Measurements from ENCODE around the gene KCNH5.
A peak's percentile ranks its signal among the peaks of the same experiment; 100 is the strongest.

The KCNH5 gene

GRCh38 chr14:62692490-62693106 is 352.7 kb downstream of the KCNH5 start:
- Histone ChIP-seq H3K27ac (peak overlapping the region in 18 of 21 experiments; percentile 19 to 87 (median 69)), H3K4me3 (no peak overlapping the region)

- peak overlapping the region in 20 of 21 experiments; percentile 14 to 87 (median 68) for H3K27ac ChIP-seq
- H3K4me3 ChIP-seq, result no peak overlapping the region
Observed at GRCh38 chr14:62691647-62692489, 353.4 kb downstream of the KCNH5 start.

DNA sequence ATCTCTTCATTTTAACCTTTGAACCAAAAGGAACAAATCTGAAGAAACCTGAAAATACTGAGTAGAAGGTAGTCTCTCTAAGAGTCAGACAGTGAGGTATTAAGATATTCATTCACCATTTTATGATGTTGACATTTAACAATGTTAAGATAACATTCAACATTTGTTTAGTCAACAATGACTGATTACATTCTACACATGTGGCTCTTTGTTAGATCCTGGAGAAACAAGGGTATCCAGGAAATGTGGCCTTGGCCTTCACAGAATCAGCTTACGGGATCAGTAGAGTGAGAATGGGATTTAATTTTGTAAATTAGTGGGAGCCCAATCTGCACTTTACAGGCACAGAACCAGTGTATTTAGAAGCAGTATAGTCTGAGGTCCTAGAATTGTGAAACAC is 355.5 kb downstream of the KCNH5 start:
- Histone ChIP-seq H3K4me3 (no peak overlapping the region), H3K27ac (peak overlapping the region in 1 of 21 experiments; percentile 32)

DNA sequence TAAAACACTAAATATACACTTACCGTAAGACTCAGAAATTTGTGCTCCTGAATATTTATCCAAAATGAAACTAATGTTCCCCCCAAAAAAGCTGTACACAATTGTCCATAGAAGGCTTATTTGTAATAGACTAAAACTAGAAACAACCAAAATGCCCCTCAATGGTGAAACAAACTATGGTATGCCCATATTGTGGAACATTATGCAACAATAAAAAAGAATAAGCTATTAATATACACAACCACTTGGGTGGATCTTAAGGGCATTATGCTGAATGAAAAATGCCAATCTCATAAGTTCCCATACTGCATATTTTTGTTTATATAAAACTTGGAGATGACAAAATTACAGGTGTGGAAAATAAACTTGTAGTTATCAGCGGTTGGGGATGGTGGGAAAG is 357.4 kb downstream of the KCNH5 start:
- Histone ChIP-seq H3K27ac (no peak overlapping the region), H3K4me3 (no peak overlapping the region)

GRCh38 chr14:62684376-62684775 is 360.9 kb downstream of the KCNH5 start:
- Histone ChIP-seq H3K4me3 (no peak overlapping the region), H3K27ac (no peak overlapping the region)

- Histone ChIP-seq H3K4me3 (no peak overlapping the region), H3K27ac (no peak overlapping the region)
Observed at GRCh38 chr14:62682208-62682607, 363.1 kb downstream of the KCNH5 start.

DNA sequence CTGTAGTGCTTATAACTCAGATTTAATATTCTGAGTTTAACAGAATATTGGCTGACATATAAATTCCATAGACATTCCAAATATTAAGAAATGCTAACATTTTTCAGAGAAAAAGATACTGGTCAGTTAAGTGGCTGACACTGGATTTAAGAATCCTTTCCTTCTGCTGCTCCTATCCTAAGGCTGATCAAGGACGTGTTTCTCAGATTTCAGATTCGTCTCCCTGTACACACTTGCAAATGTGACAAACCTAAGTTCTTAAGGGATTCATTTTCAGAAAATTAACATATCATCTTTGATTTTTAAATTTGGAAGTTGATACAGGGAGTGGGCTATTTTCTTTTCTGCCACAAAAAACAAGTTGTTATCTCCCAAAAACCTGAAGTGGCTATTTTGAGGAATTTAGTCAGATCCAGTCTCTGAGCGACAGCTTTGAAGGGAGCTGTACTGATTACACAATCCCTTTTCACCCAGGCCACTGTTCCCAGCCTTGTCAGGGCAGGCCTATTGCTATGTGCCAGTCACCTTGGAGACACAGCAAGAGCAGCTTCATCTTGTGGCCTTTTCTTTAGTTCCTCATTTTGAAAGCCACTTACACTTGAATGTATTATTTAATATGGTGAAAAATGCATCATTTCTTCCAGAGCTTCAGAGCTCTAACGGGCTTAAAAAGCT is 370.6 kb downstream of the KCNH5 start:
- no peak overlapping the region for H3K4me3 ChIP-seq
- peak overlapping the region in 1 of 21 experiments; percentile 39 for H3K27ac ChIP-seq

GRCh38 chr14:62673014-62673755 is 372.1 kb downstream of the KCNH5 start:
- Histone ChIP-seq H3K27ac (no peak overlapping the region), H3K4me3 (no peak overlapping the region)

DNA sequence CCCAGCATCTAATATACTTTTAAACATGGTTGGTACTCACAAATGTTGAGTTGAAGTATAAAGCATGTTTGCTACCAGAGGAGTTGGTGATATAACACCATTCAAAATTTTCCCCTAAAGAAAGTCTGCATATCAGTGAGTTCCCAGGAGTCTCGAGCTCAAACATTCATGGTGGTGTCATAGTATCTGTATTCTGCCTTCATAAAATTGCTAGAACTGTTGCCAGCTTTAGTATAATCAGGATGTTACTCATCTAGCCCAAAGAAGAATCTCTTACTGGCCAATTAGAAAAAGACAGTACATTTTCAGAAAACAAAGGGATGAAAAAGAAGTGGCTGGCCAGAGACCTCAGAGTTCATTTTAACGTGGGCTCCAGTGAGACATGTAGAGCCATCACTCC is 374.7 kb downstream of the KCNH5 start:
- Histone ChIP-seq H3K4me3 (no peak overlapping the region), H3K27ac (no peak overlapping the region)

DNA sequence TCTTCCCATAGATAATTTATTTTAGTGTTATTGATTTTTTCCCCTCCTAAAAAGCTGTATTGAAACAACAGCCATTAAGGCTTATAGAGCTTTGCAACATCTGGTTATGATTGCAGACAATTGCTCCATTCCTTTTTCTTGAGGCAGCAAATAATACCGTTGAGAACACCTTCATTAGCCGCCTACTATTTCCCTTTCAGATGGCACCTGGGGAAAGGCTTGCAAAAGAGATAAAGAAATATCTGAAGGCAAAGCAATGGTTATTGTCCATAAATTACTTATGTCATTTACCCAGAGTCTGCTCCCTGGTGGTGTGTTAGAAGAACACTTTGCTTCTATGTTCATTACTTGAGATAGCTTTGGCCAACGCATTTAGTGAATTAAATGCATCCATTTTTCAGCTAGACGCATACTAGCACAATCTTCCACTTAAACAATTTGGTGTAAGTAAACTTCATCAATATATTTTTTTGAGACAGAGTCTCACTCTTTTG is 377.8 kb downstream of the KCNH5 start:
- H3K4me3 ChIP-seq, result no peak overlapping the region
- no peak overlapping the region for H3K27ac ChIP-seq

DNA sequence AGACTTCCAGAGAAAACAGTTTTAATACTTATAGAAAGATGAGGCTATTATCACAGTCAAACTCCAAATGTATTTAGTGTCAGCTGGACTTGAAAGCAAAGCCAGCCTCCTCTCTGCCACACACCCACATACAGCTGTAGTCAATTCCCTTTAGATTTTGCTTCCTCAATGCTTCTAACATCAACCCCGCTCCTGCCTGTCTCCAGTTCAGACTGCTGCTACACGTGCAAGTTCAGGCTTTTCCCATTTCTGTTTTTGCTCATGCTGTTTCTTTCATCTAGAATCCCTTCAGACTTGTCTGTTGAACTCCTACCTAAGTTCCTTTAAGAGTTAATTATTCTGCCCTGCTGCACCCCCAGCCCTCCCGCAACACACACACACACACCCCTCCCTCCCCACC is 380.0 kb downstream of the KCNH5 start:
- no peak overlapping the region for H3K4me3 ChIP-seq
- H3K27ac ChIP-seq, result no peak overlapping the region

DNA sequence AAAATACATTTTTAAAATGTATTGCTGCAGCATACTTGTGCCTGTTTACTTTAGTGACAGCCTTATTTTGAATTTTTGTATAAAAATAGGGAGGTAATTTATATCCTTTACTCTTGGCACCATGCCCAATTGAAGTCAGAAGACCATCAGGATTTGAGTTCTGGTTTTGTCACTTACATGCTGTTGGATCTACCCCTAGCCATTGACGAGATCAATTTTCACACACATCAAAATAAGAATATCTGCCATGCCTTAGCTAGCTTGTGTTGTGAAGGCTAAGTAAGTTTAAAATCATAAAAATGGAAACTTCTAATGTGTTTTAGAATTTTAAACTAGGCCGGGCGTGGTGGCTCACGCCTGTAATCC is 381.8 kb downstream of the KCNH5 start:
- H3K27ac ChIP-seq, result no peak overlapping the region

DNA sequence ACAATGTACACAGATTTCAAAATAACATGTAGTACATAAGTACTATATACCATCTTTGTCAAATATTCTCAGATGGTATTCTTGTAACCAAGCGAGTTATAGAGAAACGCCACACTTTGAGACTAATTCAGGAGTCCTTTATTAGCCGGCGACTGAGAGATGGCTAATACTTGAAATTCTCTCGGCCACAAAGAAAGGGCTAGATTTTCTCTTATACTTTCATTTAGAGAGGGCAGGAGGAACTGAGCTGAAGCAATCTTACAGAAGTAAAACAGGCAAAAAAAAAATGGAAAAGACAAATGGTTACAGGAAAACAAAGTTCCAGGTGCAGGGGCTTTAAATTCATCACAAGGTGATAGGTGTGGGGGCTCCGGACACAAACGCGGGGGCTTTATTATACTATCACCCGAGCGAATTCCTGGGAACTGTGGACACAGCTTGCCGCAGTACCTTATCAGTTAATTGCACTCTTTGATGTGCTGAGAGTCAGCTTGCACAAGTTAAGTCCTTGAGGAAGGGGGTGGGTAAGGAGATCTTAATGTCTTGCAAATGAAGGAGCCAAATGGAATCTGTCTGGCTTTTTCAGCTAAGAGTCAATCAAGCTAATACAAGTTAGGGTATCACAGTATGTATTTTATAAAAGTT is 382.3 kb downstream of the KCNH5 start:
- no peak overlapping the region for H3K27ac ChIP-seq
- no peak overlapping the region for H3K4me3 ChIP-seq

More for the DNA sequence above, 381.8 kb downstream of the KCNH5 start:
- H3K4me3 ChIP-seq, result no peak overlapping the region

DNA sequence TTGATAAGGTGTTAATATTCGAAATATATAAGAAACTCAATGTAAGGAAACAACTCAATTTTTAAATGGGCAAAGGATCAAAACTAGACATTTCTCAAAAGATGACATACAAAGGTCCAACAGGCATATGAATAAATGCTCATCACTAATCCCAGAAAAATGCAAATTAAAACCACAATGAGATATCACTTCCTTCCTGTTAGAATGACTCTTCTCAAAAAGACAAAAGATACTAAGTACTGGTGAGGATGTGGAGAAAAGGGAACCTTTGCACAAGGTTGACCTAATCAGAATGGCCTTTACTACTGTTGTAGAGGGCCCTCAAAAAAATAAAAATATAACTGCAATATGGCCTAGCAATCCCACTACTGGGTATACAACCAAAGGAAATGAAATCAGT is 383.4 kb downstream of the KCNH5 start:
- no peak overlapping the region for H3K27ac ChIP-seq
- no peak overlapping the region for H3K4me3 ChIP-seq

DNA sequence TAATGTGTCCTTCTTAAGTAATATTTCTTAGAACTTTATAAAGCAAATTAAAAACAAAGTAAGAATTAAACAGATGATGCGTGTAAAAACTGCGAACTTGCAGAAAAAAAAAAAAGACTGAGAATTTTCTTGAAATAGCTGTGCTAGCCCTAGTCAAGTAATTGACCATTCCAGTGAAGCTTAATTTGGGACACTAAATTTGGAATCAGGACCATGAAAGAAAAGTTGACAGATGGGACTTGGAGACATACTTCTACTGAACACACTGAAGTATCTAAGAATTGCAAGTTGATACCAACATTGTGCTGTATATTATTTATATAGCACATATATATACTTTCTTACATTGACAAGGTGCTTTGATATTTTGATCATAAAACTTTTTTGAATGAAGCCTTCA is 386.6 kb downstream of the KCNH5 start:
- H3K4me3 ChIP-seq, result no peak overlapping the region
- H3K27ac ChIP-seq, result no peak overlapping the region

GRCh38 chr14:62657376-62657775 is 387.9 kb downstream of the KCNH5 start:
- no peak overlapping the region for H3K4me3 ChIP-seq
- no peak overlapping the region for H3K27ac ChIP-seq

- no peak overlapping the region for H3K4me3 ChIP-seq
- peak overlapping the region in 1 of 21 experiments; percentile 5 for H3K27ac ChIP-seq
Observed at GRCh38 chr14:62655166-62655565, 390.1 kb downstream of the KCNH5 start.

DNA sequence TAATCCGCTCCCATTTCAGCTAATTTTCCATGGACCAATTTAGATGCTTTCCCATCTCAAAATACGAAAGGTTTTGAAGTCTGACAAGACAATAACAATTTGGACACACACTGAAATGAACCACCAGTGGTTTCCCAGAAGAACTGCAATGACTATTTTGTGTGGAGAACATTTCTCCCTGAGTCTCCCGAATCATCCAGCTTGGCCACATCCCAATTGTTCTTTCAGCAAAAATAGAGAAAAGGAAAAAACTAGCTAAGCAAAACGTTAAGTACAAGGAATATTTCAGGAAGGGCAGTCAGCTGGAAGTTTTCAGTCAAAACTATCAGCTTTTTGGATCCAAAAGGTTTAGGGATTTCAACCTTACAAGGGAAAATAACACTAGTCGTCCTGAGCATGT is 390.6 kb downstream of the KCNH5 start:
- Histone ChIP-seq H3K4me3 (no peak overlapping the region), H3K27ac (no peak overlapping the region)

Data from skin epidermis (tissue), 12 donors.